GM12878 (cell line): ENCODE results near the gene TSPAN11. TPM values are rescaled to one million over a fixed set of nuclear protein-coding genes. Genes with fewer than 3 reads are reported as not detected.

Experiments
- ATAC-seq: fragments of 200-7000 bp; cut with Tn5 transposase; 3 replicates; pipeline ENCODE4 v1.9.1; 2020; ENCODE audit warnings: mild to moderate bottlenecking, moderate library complexity
- BruUV-seq: library from RNA; stranded (reverse); fragments of 400-500 nt; replicated peaks from 2 replicates; lab custom pipeline; 2021; lab: Mats Ljungman, UMichigan
- CTCF ChIA-PET: fragments of 300-600 bp; sonication (Branson Sonifier 250); formaldehyde crosslinking; extraction: SDS; loops from one replicate; lab custom pipeline; 2021; ENCODE audit warnings: inconsistent platforms; lab: Yijun Ruan, JAX
- POLR2A ChIA-PET: fragments of 350-600 bp; formaldehyde crosslinking; extraction: SDS; loops from one replicate; lab custom pipeline; 2021; ENCODE audit warnings: inconsistent platforms; lab: Charles Lee
- RAD21 ChIA-PET: fragments of 300-600 bp; sonication (Branson Sonifier 250); formaldehyde crosslinking; loops from one replicate; lab custom pipeline; 2023; ENCODE audit warnings: antibody characterized with exemption; ENCODE audit not compliant: unreplicated experiment; lab: Charles Lee
- SMC1A ChIA-PET: fragments of 300-600 bp; sonication (Branson Sonifier 250); formaldehyde crosslinking; loops from one replicate; lab custom pipeline; 2023; ENCODE audit not compliant: unreplicated experiment, uncharacterized antibody; lab: Charles Lee
- DNase-seq: peaks from one replicate; pipeline ENCODE4 v3.0.0-alpha.2; 2011; ENCODE audit warnings: low read depth, low spot score
- FAIRE-seq: peaks from 3 replicates; lab custom pipeline; 2011; peaks lifted over from hg19 to GRCh38; lab: Jason Lieb, UNC
- H2AFZ ChIP-seq: 2 replicates; pipeline ENCODE4 v1.6.0; 2011; ENCODE audit warnings: low read depth, low read length, control low read depth; ENCODE audit not compliant: control insufficient read depth
- H3K27ac ChIP-seq: 2 replicates; pipeline ENCODE4 v1.5.1; 2011; ENCODE audit warnings: control low read depth; ENCODE audit not compliant: control insufficient read depth, insufficient read depth
- H3K27me3 ChIP-seq, 2 experiments: replicated peaks in 1 of 2; 2 replicates each; pipeline versions ENCODE4 v1.6.0 to v1.6.1; 2011; ENCODE audit warnings: low read length in 1 of 2; ENCODE audit not compliant: control insufficient read depth in 2 of 2, insufficient read depth in 2 of 2
- H3K36me3 ChIP-seq, 2 experiments: 2 replicates each; pipeline ENCODE4 v1.5.1; 2011; ENCODE audit warnings: low read length in 1 of 2; ENCODE audit not compliant: control insufficient read depth in 2 of 2, insufficient read depth in 2 of 2
- H3K4me1 ChIP-seq: 2 replicates; pipeline ENCODE4 v1.6.1; 2011; ENCODE audit warnings: mild to moderate bottlenecking, low read length, moderate library complexity, mixed read lengths; ENCODE audit not compliant: control insufficient read depth, insufficient read depth
- H3K4me2 ChIP-seq: 2 replicates; pipeline ENCODE4 v1.6.0; 2011; ENCODE audit warnings: control low read depth; ENCODE audit not compliant: control insufficient read depth, insufficient read depth
- H3K4me3 ChIP-seq: fragments of 200-600 bp; sonication (generic); 2 replicates; pipeline ENCODE4 v1.5.1; 2016
- H3K79me2 ChIP-seq: 2 replicates; pipeline ENCODE4 v1.6.0; 2011; ENCODE audit warnings: low read length; ENCODE audit not compliant: control insufficient read depth, insufficient read depth
- H3K9ac ChIP-seq: 2 replicates; pipeline ENCODE4 v1.8.0; 2011; ENCODE audit warnings: low read length, control low read depth, mixed read lengths; ENCODE audit not compliant: control insufficient read depth, insufficient read depth
- H3K9me3 ChIP-seq: replicated peaks from 3 replicates; pipeline ENCODE4 v1.5.1; 2011; ENCODE audit warnings: mild to moderate bottlenecking, low read length; ENCODE audit not compliant: control insufficient read depth, insufficient read depth
- H4K20me1 ChIP-seq: 2 replicates; pipeline ENCODE4 v1.6.0; 2011; ENCODE audit not compliant: control insufficient read depth, insufficient read depth
- CREB1 ChIP-seq: IDR thresholded peaks from 2 replicates; pipeline ENCODE4 v1.6.1; 2012; ENCODE audit warnings: low read depth, mild to moderate bottlenecking, inconsistent platforms
- CTCF ChIP-seq, 3 experiments: IDR thresholded peaks in 2 of 3; conservative IDR thresholded peaks in 1 of 3; 2 replicates each; pipeline ENCODE4 v1.5.1; 2011; ENCODE audit warnings: low read depth in 3 of 3, low read length in 3 of 3, mild to moderate bottlenecking in 3 of 3, control low read depth in 2 of 3, moderate library complexity in 2 of 3, inconsistent platforms in 1 of 3, mixed read lengths in 1 of 3; ENCODE audit not compliant: control insufficient read depth in 2 of 3, insufficient read depth in 1 of 3; ENCODE audit errors: extremely low read depth in 1 of 3
- FOXK2 ChIP-seq: fragments of 450-650 bp; IDR thresholded peaks from 2 replicates; pipeline ENCODE4 v1.6.1; 2017; ENCODE audit warnings: mild to moderate bottlenecking, moderate library complexity
- LARP7 ChIP-seq: fragments of 450-650 bp; IDR thresholded peaks from 2 replicates; pipeline ENCODE4 v1.6.1; 2017; ENCODE audit warnings: mild to moderate bottlenecking
- MEF2B ChIP-seq: fragments of 450-650 bp; IDR thresholded peaks from 2 replicates; pipeline ENCODE4 v1.6.1; 2018; ENCODE audit warnings: mild to moderate bottlenecking, moderate library complexity; ENCODE audit not compliant: partially characterized antibody, poor library complexity, severe bottlenecking
- NFXL1 ChIP-seq: fragments of 450-650 bp; IDR thresholded peaks from 2 replicates; pipeline ENCODE4 v1.6.1; 2017; ENCODE audit warnings: antibody characterized with exemption, mild to moderate bottlenecking, borderline replicate concordance
- NFYA ChIP-seq: IDR thresholded peaks from 2 replicates; pipeline ENCODE4 v1.6.1; 2011; ENCODE audit warnings: low read depth, mild to moderate bottlenecking, low read length, improper control_type of control experiment, borderline replicate concordance
- SREBF1 ChIP-seq: IDR thresholded peaks from 2 replicates; pipeline ENCODE4 v1.6.1; 2012; ENCODE audit warnings: mild to moderate bottlenecking, low read length
- TCF12 ChIP-seq: IDR thresholded peaks from 2 replicates; pipeline ENCODE4 v1.6.1; 2011; ENCODE audit warnings: low read depth, mild to moderate bottlenecking, low read length
- ZBTB40 ChIP-seq: fragments of 450-650 bp; IDR thresholded peaks from 2 replicates; pipeline ENCODE4 v1.6.1; 2016; ENCODE audit warnings: mild to moderate bottlenecking, moderate library complexity, borderline replicate concordance
- ZNF217 ChIP-seq: fragments of 450-650 bp; IDR thresholded peaks from 2 replicates; pipeline ENCODE4 v1.6.1; 2017; ENCODE audit warnings: antibody characterized with exemption, mild to moderate bottlenecking
- WGBS: methylation state at CpG from one replicate; pipeline ENCODE4 v1.1.6; 2016; ENCODE audit warnings: low lambda C conversion rate; ENCODE audit not compliant: insufficient replicate concordance, insufficient coverage; ENCODE audit errors: missing lambda C conversion rate; 5-methylcytosine and 5-hydroxymethylcytosine counted together
- in situ Hi-C: fragments of 300-500 bp; cut with MboI; formaldehyde crosslinking; loops from 9 replicates; pipeline ENCODE4 v1.14.3; 2018; ENCODE audit warnings: mixed read lengths
- intact Hi-C: fragments of 100-400 bp; cut with micrococcal nuclease; formaldehyde crosslinking; loops from one replicate; pipeline ENCODE4 v1.14.2; 2022; ENCODE audit not compliant: unreplicated experiment
- polyA plus RNA-seq, 11 experiments: library from polyadenylated mRNA; depleted of rRNA in 4 of 11; unstranded in 6 of 11; stranded (reverse) in 5 of 11; fragments of >200 nt; fragmentation: Nextera tagmentation in 4 of 11; fragmentation: Illumina TruSeq in 1 of 11; extraction: Ambion mirVana in 4 of 11; extraction: Trizol in 1 of 11; gene quantifications; 1 replicate in 1 of 11; 2 replicates in 10 of 11; pipeline versions ENCODE4 v1.2.1 to v1.2.3, GENCODE V29; 2011 to 2016; ENCODE audit warnings: inconsistent platforms in 2 of 11, missing spikeins in 2 of 11, low read depth in 1 of 11
- total RNA-seq, 4 experiments: library from RNA; depleted of rRNA in 3 of 4; stranded (reverse); fragments of >200 nt in 3 of 4; fragmentation: Illumina TruSeq in 1 of 4; extraction: Trizol in 1 of 4; gene quantifications; 2 replicates each; pipeline versions ENCODE4 v1.2.1 to v1.2.3, GENCODE V29; 2013 to 2021
- TF ChIP-seq, protein P1 (sequence below): fragments of 450-650 bp; IDR thresholded peaks from 2 replicates; pipeline ENCODE4 v1.6.1; 2016; ENCODE audit warnings: mild to moderate bottlenecking
- TF ChIP-seq, protein P2 (sequence below): IDR thresholded peaks from 2 replicates; pipeline ENCODE4 v1.6.1; 2012; ENCODE audit warnings: mild to moderate bottlenecking, low read depth, low read length

Gene TSPAN11
- total and polyA plus RNA-seq, 10 of the 15 experiments (the other 5 are each of a cell fraction or from before 2014, with no cell fraction given) = under 0.01 to 0.27 (median 0.04) TPM; not detected in 6

DNA sequence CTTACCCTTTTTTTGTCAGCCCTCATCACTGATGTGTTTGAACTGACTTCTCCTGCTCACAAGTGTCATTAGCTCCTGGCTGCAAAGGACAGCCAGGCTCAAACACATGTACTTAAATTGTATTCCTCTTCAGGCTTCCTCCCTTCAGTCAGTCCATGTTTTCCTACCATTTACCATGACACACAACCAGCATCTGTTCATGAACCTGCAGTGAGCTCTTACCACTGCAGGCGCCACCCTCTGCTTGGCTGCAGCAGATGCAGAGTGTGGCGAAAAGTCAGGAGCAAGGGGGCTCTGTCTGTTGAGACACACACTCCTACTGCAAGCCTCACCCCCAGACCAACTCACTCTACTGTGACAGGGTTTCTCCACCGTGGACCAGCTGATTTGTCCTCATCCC lies 70.2 kb downstream of the TSPAN11 start:
- H3K9ac ChIP-seq = no peak overlapping the region
- BruUV-seq = no TSS peak
- H3K79me2 ChIP-seq = no peaks in the 10 kb centered on the region
- CTCF ChIA-PET = interaction anchor here (1.2 to 1.5 kb wide), 3 partner anchors 10 to 15 kb away, joined by 3 to 4 read pairs (median 3); no protein-coding TSS in a partner anchor
- H2AFZ ChIP-seq = no peak overlapping the region
- H3K4me2 ChIP-seq = no peak overlapping the region
- 50% methylated on average over 3 of the region's 3 CpGs for WGBS
- no peak overlapping the region for H3K4me3 ChIP-seq
- in situ Hi-C loops = loop anchor here (10.0 kb wide), 1 partner anchor 152 kb away; no protein-coding TSS in a partner anchor
- no peak for DNase-seq
- H3K27me3 ChIP-seq = no peaks in the 10 kb centered on the region; a peak in 1 of 4 replicates
- intact Hi-C loops = no loop called here
- POLR2A ChIA-PET = interaction anchor here (0.6 kb wide), 1 partner anchor 575 kb away, joined by 7 read pairs; no protein-coding TSS in a partner anchor
- H3K36me3 ChIP-seq = no peaks in the 10 kb centered on the region
- no peaks in the 10 kb centered on the region for H4K20me1 ChIP-seq
- no peaks in the 10 kb centered on the region for H3K9me3 ChIP-seq
- ATAC-seq = no peak
- RAD21 ChIA-PET = interaction anchor here (0.9 to 1.6 kb wide), 2 partner anchors 10 to 14 kb away, joined by 3 to 4 read pairs; no protein-coding TSS in a partner anchor
- FAIRE-seq = no peak
- H3K4me1 ChIP-seq = no peaks in the 10 kb centered on the region
- SMC1A ChIA-PET = no interaction called here
- no peak overlapping the region for H3K27ac ChIP-seq
- TF ChIP-seq LARP7 (no peak), FOXK2 (no peak), NFXL1 (no peak), SREBF1 (no peak), ZBTB40 (no peak), MEF2B (no peak), TCF12 (no peak), NFYA (no peak), CREB1 (no peak), ZNF217 (no peak), CTCF (IDR thresholded peaks at IDR 0.05 in 2 of 3, conservative IDR thresholded peaks at IDR 0.05 in 1 of 3; ENCODE audit: control insufficient read depth in 2 of 3, extremely low read depth in 1 of 3, insufficient read depth in 1 of 3, low read depth in 3 of 3, low read length in 3 of 3) (no peak)
- TF ChIP-seq, protein P1, sequence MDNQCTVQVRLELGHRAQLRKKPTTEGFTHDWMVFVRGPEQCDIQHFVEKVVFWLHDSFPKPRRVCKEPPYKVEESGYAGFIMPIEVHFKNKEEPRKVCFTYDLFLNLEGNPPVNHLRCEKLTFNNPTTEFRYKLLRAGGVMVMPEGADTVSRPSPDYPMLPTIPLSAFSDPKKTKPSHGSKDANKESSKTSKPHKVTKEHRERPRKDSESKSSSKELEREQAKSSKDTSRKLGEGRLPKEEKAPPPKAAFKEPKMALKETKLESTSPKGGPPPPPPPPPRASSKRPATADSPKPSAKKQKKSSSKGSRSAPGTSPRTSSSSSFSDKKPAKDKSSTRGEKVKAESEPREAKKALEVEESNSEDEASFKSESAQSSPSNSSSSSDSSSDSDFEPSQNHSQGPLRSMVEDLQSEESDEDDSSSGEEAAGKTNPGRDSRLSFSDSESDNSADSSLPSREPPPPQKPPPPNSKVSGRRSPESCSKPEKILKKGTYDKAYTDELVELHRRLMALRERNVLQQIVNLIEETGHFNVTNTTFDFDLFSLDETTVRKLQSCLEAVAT = no peak
- TF ChIP-seq, protein P2, sequence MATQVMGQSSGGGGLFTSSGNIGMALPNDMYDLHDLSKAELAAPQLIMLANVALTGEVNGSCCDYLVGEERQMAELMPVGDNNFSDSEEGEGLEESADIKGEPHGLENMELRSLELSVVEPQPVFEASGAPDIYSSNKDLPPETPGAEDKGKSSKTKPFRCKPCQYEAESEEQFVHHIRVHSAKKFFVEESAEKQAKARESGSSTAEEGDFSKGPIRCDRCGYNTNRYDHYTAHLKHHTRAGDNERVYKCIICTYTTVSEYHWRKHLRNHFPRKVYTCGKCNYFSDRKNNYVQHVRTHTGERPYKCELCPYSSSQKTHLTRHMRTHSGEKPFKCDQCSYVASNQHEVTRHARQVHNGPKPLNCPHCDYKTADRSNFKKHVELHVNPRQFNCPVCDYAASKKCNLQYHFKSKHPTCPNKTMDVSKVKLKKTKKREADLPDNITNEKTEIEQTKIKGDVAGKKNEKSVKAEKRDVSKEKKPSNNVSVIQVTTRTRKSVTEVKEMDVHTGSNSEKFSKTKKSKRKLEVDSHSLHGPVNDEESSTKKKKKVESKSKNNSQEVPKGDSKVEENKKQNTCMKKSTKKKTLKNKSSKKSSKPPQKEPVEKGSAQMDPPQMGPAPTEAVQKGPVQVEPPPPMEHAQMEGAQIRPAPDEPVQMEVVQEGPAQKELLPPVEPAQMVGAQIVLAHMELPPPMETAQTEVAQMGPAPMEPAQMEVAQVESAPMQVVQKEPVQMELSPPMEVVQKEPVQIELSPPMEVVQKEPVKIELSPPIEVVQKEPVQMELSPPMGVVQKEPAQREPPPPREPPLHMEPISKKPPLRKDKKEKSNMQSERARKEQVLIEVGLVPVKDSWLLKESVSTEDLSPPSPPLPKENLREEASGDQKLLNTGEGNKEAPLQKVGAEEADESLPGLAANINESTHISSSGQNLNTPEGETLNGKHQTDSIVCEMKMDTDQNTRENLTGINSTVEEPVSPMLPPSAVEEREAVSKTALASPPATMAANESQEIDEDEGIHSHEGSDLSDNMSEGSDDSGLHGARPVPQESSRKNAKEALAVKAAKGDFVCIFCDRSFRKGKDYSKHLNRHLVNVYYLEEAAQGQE = no peak
